ENCODE data around the gene RPS21. TPM values are rescaled to one million over a fixed set of nuclear protein-coding genes. Genes with fewer than 3 reads are reported as not detected.

The RPS21 gene
- total and polyA plus RNA-seq, 2 of the 13 experiments (the other 11 are each of a cell fraction or from before 2014, with no cell fraction given), result 2,647 to 11,063 TPM

- 0 out of 2 replicates have a peak, but pooled peaks have one; percentile 22 for TF ChIP-seq NR2F6 (IDR thresholded peaks at IDR 0.05)
- peak; percentile 60 for TF ChIP-seq NR2F6 (CRISPR knock-in tag; IDR thresholded peaks at IDR 0.05)
- TF ChIP-seq ETV6 (CRISPR knock-in tag; conservative IDR thresholded peaks at IDR 0.05), result peak; percentile 49; the same call in 1 of the 2 replicates
- TF ChIP-seq ZBTB14 (CRISPR knock-in tag; IDR thresholded peaks at IDR 0.05), result peak; percentile 41
- peak; percentile 69 for TF ChIP-seq ZNF777 (CRISPR knock-in tag; IDR thresholded peaks at IDR 0.05)
- TF ChIP-seq ZNF282 (IDR thresholded peaks at IDR 0.05; ENCODE audit: partially characterized antibody), result no peak
- TF ChIP-seq SETDB1 (CRISPR knock-in tag; IDR thresholded peaks at IDR 0.05; ENCODE audit: borderline replicate concordance), result no peak
- TF ChIP-seq ZNF784 (CRISPR knock-in tag; IDR thresholded peaks at IDR 0.05; ENCODE audit: borderline replicate concordance), result peak; percentile 89; the same call in 1 of the 2 replicates
- TF ChIP-seq PAF1 (CRISPR knock-in tag; IDR thresholded peaks at IDR 0.05), result peak; percentile 25; the same call in 1 of the 2 replicates
- peak; percentile 77; the same call in 1 of the 2 replicates for TF ChIP-seq NR1H2 (CRISPR knock-in tag; IDR thresholded peaks at IDR 0.05; ENCODE audit: borderline replicate concordance, low read depth)
- peak; percentile 53; the same call in 1 of the 2 replicates for TF ChIP-seq ZNF761 (CRISPR knock-in tag; conservative IDR thresholded peaks at IDR 0.05)
- TF ChIP-seq NKX3-1 (CRISPR knock-in tag; IDR thresholded peaks at IDR 0.05), result peak; percentile 55
- TF ChIP-seq LBX2 (CRISPR knock-in tag; IDR thresholded peaks at IDR 0.05; ENCODE audit: borderline replicate concordance), result peak; percentile 41; the same call in 1 of the 2 replicates
- peak; percentile 84; the same call in 1 of the 2 replicates for TF ChIP-seq ZFP91 (CRISPR knock-in tag; IDR thresholded peaks at IDR 0.05; ENCODE audit: borderline replicate concordance)
- no peak for TF ChIP-seq GTF2F1 (IDR thresholded peaks at IDR 0.05; ENCODE audit: low read length)
- TF ChIP-seq ZNF160 (CRISPR knock-in tag; IDR thresholded peaks at IDR 0.05), result peak; percentile 64; the same call in 1 of the 2 replicates
- no peak for TF ChIP-seq MXD3 (CRISPR knock-in tag; IDR thresholded peaks at IDR 0.05)
- peak; percentile 72 for TF ChIP-seq ZNF609 (CRISPR knock-in tag; IDR thresholded peaks at IDR 0.05; ENCODE audit: borderline replicate concordance)
Observed at GRCh38 chr20:62376112-62377063, 10.5 kb upstream of the RPS21 start (continued).

All from HepG2 (cell line).